Cardiac fibroblast (primary cell): ENCODE data around the gene BLNK.

Experiments
- DNase-seq, 2 donors: peaks; one replicate each; pipeline versions ENCODE4 v3.0.0 to v3.0.0-alpha.2; 2010; ENCODE audit warnings: low read depth in 2 of 2
- H3K4me3 ChIP-seq, 2 donors: replicated peaks in 1 of 2; 1 replicate in 1 of 2; 2 replicates in 1 of 2; pipeline ENCODE4 v1.5.1; 2011; ENCODE audit warnings: low read depth in 2 of 2, low read length in 2 of 2, mild to moderate bottlenecking in 2 of 2, moderate library complexity in 1 of 2
- TF ChIP-seq, protein P1 (sequence below): IDR thresholded peaks from one replicate; pipeline ENCODE4 v1.5.1; 2011; ENCODE audit warnings: low read depth, mild to moderate bottlenecking, low read length, inconsistent platforms

The BLNK gene

GRCh38 chr10:96298362-96298761 is 27.0 kb upstream of the BLNK start:
- TF ChIP-seq, protein P1, sequence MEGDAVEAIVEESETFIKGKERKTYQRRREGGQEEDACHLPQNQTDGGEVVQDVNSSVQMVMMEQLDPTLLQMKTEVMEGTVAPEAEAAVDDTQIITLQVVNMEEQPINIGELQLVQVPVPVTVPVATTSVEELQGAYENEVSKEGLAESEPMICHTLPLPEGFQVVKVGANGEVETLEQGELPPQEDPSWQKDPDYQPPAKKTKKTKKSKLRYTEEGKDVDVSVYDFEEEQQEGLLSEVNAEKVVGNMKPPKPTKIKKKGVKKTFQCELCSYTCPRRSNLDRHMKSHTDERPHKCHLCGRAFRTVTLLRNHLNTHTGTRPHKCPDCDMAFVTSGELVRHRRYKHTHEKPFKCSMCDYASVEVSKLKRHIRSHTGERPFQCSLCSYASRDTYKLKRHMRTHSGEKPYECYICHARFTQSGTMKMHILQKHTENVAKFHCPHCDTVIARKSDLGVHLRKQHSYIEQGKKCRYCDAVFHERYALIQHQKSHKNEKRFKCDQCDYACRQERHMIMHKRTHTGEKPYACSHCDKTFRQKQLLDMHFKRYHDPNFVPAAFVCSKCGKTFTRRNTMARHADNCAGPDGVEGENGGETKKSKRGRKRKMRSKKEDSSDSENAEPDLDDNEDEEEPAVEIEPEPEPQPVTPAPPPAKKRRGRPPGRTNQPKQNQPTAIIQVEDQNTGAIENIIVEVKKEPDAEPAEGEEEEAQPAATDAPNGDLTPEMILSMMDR = no peak
- no peak for DNase-seq
- no peak overlapping the region for H3K4me3 ChIP-seq

DNA sequence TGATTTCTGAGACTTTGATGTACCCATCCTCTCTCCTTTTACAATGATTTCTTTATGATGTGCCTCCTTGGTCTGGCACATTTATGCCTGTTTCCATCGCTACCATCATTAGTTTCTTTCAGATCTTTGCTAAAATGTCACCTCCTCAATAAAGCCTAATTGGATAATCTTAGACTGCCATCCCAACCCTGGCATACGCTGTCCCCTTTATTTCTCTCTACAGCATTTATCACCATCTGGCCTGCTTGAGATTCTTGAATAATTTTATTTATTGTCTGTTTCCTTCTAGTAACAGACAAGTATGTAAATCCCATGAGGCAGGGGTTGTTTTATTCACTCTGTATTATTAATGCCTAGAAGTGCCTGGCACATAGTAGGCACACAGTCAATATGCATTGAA is 26.1 kb upstream of the BLNK start:
- no peak overlapping the region for H3K4me3 ChIP-seq
- TF ChIP-seq, protein P1 = no peak
- no peak for DNase-seq

- TF ChIP-seq, protein P1 = no peak
- no peak for DNase-seq
- H3K4me3 ChIP-seq = no peak overlapping the region
These were observed 24.1 kb upstream of the BLNK start for GRCh38 chr10:96295475-96295874.

GRCh38 chr10:96292971-96293920 is 21.9 kb upstream of the BLNK start:
- TF ChIP-seq, protein P1 = peak; percentile 49
- peak; percentile 58 to 63 for DNase-seq

GRCh38 chr10:96290368-96291133 is 19.2 kb upstream of the BLNK start:
- TF ChIP-seq, protein P1 = no peak
- no peak overlapping the region for H3K4me3 ChIP-seq
- no peak for DNase-seq

More at GRCh38 chr10:96292971-96293920, 21.9 kb upstream of the BLNK start:
- no peak overlapping the region for H3K4me3 ChIP-seq

GRCh38 chr10:96289218-96289910 is 18.0 kb upstream of the BLNK start:
- no peak overlapping the region for H3K4me3 ChIP-seq
- TF ChIP-seq, protein P1 = no peak
- no peak for DNase-seq
